Measurements from ENCODE around the gene PDLIM1. TPM values are rescaled to one million over a fixed set of nuclear protein-coding genes. Genes with fewer than 3 reads are reported as not detected.

PDLIM1 gene
- total and polyA plus RNA-seq, 12 donors = 0.89 to 63.3 (median 31.2) TPM

GRCh38 chr10:95324436-95325268 lies 33.8 kb upstream of the PDLIM1 start:
- DNase-seq = no peak
- 79 to 89% (median 88%) methylated on average over 11 of the region's 11 CpGs for WGBS, 4 donors
- no peak overlapping the region for H3K4me3 ChIP-seq
- no peaks in the 10 kb centered on the region for H3K27me3 ChIP-seq
- no peak overlapping the region for H3K27ac ChIP-seq
- no peaks in the 10 kb centered on the region for H3K36me3 ChIP-seq (replicated peaks in 1 of 2)
- no peak for TF ChIP-seq CTCF (IDR thresholded peaks at IDR 0.05)
- no peaks in the 10 kb centered on the region for H3K9me3 ChIP-seq (replicated peaks in 1 of 3)
- intact Hi-C loops (cut with DNase I) = no loop called here
- no peaks in the 10 kb centered on the region for H3K4me1 ChIP-seq (replicated peaks in 1 of 2)

- intact Hi-C loops (cut with DNase I) = no loop called here
- no peaks in the 10 kb centered on the region for H3K4me1 ChIP-seq (replicated peaks in 1 of 2)
- no peaks in the 10 kb centered on the region for H3K36me3 ChIP-seq (replicated peaks in 1 of 2)
- no peak for TF ChIP-seq POLR2A (IDR thresholded peaks at IDR 0.05)
- no peak for TF ChIP-seq CTCF (IDR thresholded peaks at IDR 0.05)
- H3K4me3 ChIP-seq = no peak overlapping the region
- H3K27me3 ChIP-seq = no peaks in the 10 kb centered on the region
- H3K9me3 ChIP-seq (replicated peaks in 1 of 3) = no peaks in the 10 kb centered on the region
- no peak for DNase-seq
- WGBS, 4 donors = 89 to 95% (median 91%) methylated on average over 10 of the region's 10 CpGs
- no peak overlapping the region for H3K27ac ChIP-seq
Observed at GRCh38 chr10:95321554-95322301, 30.9 kb upstream of the PDLIM1 start.

- no peaks in the 10 kb centered on the region for H3K9me3 ChIP-seq (replicated peaks in 1 of 3)
- TF ChIP-seq POLR2A (IDR thresholded peaks at IDR 0.05) = no peak
- TF ChIP-seq CTCF (IDR thresholded peaks at IDR 0.05) = no peak
- no peaks in the 10 kb centered on the region for H3K27me3 ChIP-seq
- no peaks in the 10 kb centered on the region for H3K4me1 ChIP-seq (replicated peaks in 1 of 2)
- H3K4me3 ChIP-seq = no peak overlapping the region
- no peak overlapping the region for H3K27ac ChIP-seq
- H3K36me3 ChIP-seq (replicated peaks in 1 of 2) = no peaks in the 10 kb centered on the region
- intact Hi-C loops (cut with DNase I) = no loop called here
- no peak for DNase-seq
Observed at GRCh38 chr10:95319239-95319638, 28.4 kb upstream of the PDLIM1 start.

GRCh38 chr10:95315509-95315908 lies 24.7 kb upstream of the PDLIM1 start:
- Histone ChIP-seq H3K27me3 (no peaks in the 10 kb centered on the region), H3K27ac (no peak overlapping the region), H3K9me3 (replicated peaks in 1 of 3) (no peaks in the 10 kb centered on the region), H3K4me3 (no peak overlapping the region), H3K4me1 (replicated peaks in 1 of 2) (peaks cover 0 to 15% of the 10 kb centered on the region in 2 donors), H3K36me3 (replicated peaks in 1 of 2) (no peaks in the 10 kb centered on the region)
- no peak for DNase-seq
- 81 to 93% (median 83%) methylated on average over 2 of the region's 2 CpGs for WGBS, 4 donors
- no peak for TF ChIP-seq POLR2A (IDR thresholded peaks at IDR 0.05)
- TF ChIP-seq CTCF (IDR thresholded peaks at IDR 0.05) = no peak
- intact Hi-C loops (cut with DNase I) = no loop called here

All from adrenal gland (tissue), 12 donors.